ENCODE data around the gene CCR7.

CCR7 gene

DNA sequence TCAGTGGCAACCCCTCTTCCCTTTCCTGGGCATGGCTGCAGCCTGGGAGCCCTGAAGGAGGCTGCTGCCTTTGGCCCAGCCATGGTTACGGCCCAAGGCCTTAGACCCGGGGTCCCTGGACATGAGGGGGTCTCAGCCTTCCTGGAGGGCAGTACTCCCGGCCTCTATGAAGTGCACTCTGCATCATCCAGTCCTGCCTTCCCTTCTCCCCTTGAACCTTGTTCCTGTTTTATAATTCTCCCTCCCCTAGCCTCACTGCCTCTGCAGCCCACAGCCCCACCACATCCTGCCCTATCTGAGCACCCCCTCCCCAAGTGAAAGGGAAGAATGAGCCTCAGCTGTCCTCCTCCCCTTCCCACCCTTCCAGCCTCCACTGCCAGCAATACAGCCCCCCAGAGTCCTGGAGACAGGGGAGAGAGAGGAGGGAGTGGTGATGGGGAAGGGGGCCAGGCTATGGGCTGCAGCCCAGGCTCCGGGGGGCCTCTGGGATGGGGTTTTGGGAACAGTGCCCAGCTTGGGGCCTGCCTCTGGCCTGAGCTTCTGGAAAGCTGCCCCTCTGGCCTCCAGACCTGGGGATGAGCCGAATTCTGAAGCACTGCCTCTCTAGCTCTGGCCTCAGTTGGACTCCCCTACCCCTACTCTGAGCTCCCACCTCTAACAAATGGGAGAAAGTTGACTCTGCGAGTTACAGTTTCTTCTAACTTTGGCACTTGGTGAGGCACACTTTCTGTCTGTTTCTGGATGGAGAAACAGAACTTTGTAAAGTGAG lies 7.6 kb downstream of the CCR7 start:
- TF ChIP-seq, protein P1, sequence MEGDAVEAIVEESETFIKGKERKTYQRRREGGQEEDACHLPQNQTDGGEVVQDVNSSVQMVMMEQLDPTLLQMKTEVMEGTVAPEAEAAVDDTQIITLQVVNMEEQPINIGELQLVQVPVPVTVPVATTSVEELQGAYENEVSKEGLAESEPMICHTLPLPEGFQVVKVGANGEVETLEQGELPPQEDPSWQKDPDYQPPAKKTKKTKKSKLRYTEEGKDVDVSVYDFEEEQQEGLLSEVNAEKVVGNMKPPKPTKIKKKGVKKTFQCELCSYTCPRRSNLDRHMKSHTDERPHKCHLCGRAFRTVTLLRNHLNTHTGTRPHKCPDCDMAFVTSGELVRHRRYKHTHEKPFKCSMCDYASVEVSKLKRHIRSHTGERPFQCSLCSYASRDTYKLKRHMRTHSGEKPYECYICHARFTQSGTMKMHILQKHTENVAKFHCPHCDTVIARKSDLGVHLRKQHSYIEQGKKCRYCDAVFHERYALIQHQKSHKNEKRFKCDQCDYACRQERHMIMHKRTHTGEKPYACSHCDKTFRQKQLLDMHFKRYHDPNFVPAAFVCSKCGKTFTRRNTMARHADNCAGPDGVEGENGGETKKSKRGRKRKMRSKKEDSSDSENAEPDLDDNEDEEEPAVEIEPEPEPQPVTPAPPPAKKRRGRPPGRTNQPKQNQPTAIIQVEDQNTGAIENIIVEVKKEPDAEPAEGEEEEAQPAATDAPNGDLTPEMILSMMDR (IDR thresholded peaks at IDR 0.05) = no peak

DNA sequence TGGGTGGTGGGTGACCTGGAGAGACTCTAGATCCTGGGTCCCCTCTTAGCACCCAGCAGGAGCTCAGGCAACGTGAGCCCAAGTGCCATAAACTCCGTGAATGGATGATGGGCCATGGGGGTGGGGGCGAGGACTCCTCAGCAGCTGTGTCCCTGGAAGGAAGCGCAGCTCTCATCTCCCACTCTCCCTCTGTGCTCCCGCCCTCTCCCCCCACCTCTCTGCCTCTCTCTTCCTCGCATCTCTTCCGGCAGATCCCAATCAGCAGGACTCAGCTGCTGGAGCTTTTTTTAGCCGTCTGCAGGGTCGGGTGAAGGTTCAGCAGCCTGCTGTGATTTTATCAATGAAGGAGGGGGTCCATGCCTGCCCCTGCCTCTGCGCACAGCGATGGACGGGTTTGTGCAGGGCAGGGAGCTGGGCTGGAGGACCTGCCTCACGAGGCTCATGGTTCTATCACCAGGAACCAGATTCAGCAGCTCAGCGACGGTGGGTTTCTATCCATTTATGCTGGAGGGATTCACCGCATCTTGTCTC lies 8.3 kb downstream of the CCR7 start:
- TF ChIP-seq, protein P1 (IDR thresholded peaks at IDR 0.05) = no peak

DNA sequence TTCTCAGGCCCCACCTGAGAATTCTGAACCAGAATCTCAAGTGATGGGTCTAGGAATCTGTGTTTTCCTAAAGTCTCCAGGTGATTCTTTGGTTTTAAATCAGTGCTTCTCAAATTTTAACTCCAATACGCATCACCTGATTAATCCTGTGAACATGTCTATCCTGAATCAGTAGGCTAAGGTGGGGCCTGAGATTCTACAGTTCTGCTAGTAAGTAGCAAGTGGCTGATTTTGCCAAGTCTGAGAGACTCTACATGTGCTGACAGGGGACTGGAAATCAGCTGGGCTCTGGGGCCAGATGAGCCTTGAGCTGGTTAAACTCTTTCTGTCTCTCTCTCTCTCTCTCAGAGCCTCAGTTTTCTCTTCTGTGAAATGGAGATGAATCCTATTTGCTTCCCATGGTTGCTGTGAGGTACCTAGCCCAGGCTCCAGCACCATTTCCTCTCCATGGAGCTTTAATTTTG lies 9.0 kb downstream of the CCR7 start:
- TF ChIP-seq, protein P1 (IDR thresholded peaks at IDR 0.05) = no peak

DNA sequence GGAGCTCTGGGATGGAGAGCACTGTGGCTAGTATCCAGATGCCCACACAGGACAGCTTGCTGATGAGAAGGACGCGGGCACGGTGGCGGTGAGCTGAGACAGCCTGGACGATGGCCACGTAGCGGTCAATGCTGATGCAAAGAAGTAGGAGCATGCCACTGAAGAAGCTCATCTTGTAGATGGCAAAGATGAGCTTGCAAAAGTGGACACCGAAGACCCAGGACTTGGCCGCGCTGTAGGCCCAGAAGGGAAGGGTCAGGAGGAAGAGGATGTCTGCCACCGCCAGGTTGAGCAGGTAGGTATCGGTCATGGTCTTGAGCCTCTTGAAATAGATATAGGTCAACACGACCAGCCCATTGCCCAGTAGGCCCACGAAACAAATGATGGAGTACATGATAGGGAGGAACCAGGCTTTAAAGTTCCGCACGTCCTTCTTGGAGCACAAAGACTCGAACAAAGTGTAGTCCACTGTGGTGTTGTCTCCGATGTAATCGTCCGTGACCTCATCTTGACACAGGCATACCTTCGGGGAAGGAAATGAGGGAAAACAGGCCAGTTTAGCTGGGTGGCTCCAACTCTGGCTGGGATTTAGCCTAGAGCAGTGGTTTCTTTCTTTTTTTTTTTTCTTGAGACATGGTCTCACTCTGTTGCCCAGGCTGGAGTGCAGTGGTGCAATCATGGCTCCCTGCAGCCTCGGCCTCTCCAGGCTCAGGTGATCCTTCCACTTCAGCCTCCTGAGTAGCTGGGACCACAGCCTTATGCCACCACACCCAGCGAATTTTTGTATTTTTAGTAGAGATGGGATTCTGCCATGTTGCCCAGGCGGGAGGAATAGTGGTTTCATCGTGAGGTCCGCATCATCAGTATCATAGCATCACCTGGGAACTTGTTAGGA lies 9.7 kb downstream of the CCR7 start:
- TF ChIP-seq, protein P1 (IDR thresholded peaks at IDR 0.05) = no peak

DNA sequence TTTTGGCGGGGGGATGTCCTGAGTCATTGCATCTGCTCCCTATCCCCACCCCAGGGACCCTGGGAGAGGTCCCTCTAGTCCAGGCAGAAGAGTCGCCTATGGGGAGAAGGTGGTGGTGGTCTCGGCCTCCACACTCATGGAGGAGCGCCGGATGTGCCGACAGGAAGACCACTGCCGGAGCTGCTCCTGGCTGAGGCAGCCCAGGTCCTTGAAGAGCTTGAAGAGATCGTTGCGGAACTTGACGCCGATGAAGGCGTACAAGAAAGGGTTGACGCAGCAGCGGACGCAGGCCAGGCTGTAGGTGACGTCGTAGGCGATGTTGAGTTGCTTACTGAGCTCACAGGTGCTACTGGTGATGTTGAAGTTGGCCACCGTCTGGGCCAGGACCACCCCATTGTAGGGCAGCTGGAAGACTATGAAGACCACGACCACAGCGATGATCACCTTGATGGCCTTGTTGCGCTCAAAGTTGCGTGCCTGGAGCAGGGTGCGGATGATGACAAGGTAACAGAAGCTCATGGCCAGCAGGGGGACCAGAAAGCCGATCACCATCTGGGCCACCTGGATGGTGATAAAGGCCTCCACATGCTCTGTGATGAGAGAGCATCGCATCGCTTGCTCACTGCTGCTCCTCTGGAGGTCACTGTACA lies 10.5 kb downstream of the CCR7 start:
- TF ChIP-seq, protein P1 (IDR thresholded peaks at IDR 0.05) = no peak

DNA sequence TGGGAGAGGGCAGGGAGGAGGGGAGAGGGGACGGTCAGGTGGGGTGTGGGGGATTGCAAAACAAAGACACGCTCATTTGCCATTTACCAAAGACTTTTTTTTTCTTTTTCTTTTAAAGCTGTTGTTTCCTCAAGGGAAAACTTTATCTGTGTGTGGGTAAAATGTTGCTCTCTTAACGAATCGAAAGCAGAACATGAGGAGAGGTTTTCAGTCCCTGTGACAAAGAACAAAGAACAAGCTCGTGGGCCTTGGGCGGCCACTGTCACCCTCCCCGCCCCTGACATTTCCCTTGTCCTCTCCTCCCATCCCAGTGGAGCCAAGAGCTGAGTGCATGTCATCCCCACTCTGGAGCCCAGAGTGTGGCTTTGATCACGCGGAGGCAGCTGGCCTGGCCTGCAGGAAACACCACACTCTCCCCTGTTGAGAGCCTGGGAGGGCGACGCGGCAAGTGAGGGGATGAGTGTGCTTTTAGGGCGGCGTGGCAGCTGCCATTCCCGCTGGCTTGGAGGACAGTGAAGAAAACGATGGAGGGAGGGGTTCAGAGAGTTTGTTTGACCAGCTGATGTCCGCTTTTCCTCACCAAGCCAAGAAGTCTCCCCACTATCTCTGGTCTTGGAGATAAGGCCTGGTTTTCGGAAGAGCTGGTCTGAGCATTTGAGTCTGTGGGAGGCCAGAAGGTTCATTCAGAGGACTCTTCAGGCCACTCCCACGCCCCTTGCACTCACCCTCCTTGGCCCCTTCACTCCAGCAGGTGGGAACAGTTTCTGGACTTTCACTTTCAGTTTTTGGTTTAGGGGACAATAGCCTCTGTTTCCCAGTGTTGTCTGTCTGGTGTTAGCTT lies 11.4 kb downstream of the CCR7 start:
- TF ChIP-seq, protein P1 (IDR thresholded peaks at IDR 0.05) = no peak

All from LNCAP (cell line).